Gastroesophageal sphincter (tissue), 3 donors: ENCODE results near the gene PRKAG2.

ENCODE experiments used
- EP300 ChIP-seq: sonication (generic); formaldehyde crosslinking; IDR thresholded peaks from one replicate; pipeline ENCODE4 v1.6.1; 2017; ENCODE audit warnings: antibody characterized with exemption, mild to moderate bottlenecking
- POLR2A ChIP-seq, 2 donors: fragments of 450-650 bp; IDR thresholded peaks; one replicate each; pipeline ENCODE4 v1.6.1; 2017; ENCODE audit warnings: antibody characterized with exemption in 2 of 2, mild to moderate bottlenecking in 2 of 2, moderate library complexity in 1 of 2
- POLR2AphosphoS5 ChIP-seq: sonication (generic); formaldehyde crosslinking; IDR thresholded peaks from one replicate; pipeline ENCODE4 v1.6.1; 2017; ENCODE audit warnings: antibody characterized with exemption
- TF ChIP-seq, protein P1 (sequence below), 4 experiments: fragments of 200-600 bp in 2 of 4; fragments of 450-650 bp in 2 of 4; sonication (generic) in 1 of 4; IDR thresholded peaks; one replicate each; pipeline ENCODE4 v1.5.1; 2017 to 2019; ENCODE audit warnings: antibody characterized with exemption in 4 of 4, mild to moderate bottlenecking in 2 of 4, moderate library complexity in 2 of 4

DNA sequence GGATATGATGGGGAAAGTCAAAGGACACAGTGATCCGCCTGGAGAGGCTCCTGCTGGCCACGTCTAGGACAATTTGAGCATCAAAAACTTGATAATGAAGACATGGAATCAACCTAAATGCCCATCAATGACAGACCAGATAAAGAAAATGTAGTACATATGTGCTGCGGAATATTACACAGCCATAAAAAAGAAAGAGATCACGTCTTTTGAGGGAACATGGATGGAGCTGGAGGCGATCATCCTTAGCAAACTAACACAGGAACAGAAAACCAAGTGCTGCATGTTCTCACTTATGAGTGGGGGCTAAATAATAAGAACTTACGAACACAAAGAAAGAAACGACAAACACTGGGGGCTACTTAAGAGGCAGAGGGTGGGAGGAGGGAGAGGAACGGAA is 124.9 kb downstream of the PRKAG2 start:
- TF ChIP-seq POLR2AphosphoS5 (no peak), POLR2A (IDR thresholded peaks at IDR 0.05) (no peak), EP300 (no peak)
- TF ChIP-seq, protein P1, sequence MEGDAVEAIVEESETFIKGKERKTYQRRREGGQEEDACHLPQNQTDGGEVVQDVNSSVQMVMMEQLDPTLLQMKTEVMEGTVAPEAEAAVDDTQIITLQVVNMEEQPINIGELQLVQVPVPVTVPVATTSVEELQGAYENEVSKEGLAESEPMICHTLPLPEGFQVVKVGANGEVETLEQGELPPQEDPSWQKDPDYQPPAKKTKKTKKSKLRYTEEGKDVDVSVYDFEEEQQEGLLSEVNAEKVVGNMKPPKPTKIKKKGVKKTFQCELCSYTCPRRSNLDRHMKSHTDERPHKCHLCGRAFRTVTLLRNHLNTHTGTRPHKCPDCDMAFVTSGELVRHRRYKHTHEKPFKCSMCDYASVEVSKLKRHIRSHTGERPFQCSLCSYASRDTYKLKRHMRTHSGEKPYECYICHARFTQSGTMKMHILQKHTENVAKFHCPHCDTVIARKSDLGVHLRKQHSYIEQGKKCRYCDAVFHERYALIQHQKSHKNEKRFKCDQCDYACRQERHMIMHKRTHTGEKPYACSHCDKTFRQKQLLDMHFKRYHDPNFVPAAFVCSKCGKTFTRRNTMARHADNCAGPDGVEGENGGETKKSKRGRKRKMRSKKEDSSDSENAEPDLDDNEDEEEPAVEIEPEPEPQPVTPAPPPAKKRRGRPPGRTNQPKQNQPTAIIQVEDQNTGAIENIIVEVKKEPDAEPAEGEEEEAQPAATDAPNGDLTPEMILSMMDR (IDR thresholded peaks at IDR 0.05), result no peak
